OCI-LY7 (cell line): ENCODE data around the gene HS1BP3. TPM values are rescaled to one million over a fixed set of nuclear protein-coding genes. Genes with fewer than 3 reads are reported as not detected.

Source experiments
- BruUV-seq: library from RNA; stranded (reverse); fragments of 400-500 nt; replicated peaks from 2 replicates; lab custom pipeline; 2021; lab: Mats Ljungman, UMichigan
- CTCF ChIA-PET: fragments of 300-600 bp; sonication (Branson Sonifier 250); formaldehyde crosslinking; loops from one replicate; lab custom pipeline; 2022; ENCODE audit warnings: antibody characterized with exemption; ENCODE audit not compliant: unreplicated experiment; lab: Charles Lee
- POLR2A ChIA-PET: fragments of 300-600 bp; sonication (Branson Sonifier 250); formaldehyde crosslinking; loops from one replicate; lab custom pipeline; 2022; ENCODE audit warnings: antibody characterized with exemption; lab: Charles Lee
- DNase-seq: peaks from one replicate; pipeline ENCODE4 v3.0.0-alpha.2; 2015; ENCODE audit warnings: low spot score
- H2AFZ ChIP-seq: fragments of 200-600 bp; sonication (generic), shearing (Covaris generic); 2 replicates; pipeline ENCODE4 v1.6.1; 2014; ENCODE audit warnings: mild to moderate bottlenecking, antibody characterized with exemption, low read length, moderate library complexity
- H3K27ac ChIP-seq: fragments of 200-600 bp; sonication (generic); 2 replicates; pipeline ENCODE4 v1.5.1; 2014; ENCODE audit warnings: mixed run types, low read depth, mild to moderate bottlenecking, moderate library complexity, low read length, inconsistent platforms; ENCODE audit not compliant: poor library complexity, severe bottlenecking
- H3K36me3 ChIP-seq: fragments of 200-600 bp; sonication (generic); 2 replicates; pipeline ENCODE4 v1.6.1; 2014; ENCODE audit warnings: mild to moderate bottlenecking, antibody characterized with exemption, low read length, moderate library complexity, mixed read lengths; ENCODE audit not compliant: insufficient read depth
- H3K4me1 ChIP-seq: fragments of 200-600 bp; sonication (generic); 2 replicates; pipeline ENCODE4 v1.5.1; 2014; ENCODE audit warnings: mild to moderate bottlenecking, low read length; ENCODE audit not compliant: insufficient read depth, poor library complexity, severe bottlenecking
- H3K4me2 ChIP-seq: fragments of 200-600 bp; sonication (generic); 2 replicates; pipeline ENCODE4 v1.6.1; 2014; ENCODE audit warnings: mild to moderate bottlenecking, low read length
- H3K4me3 ChIP-seq: fragments of 200-600 bp; sonication (generic); 2 replicates; pipeline ENCODE4 v1.5.1; 2014; ENCODE audit warnings: mild to moderate bottlenecking, low read depth, low read length; ENCODE audit not compliant: poor library complexity, severe bottlenecking
- H3K79me2 ChIP-seq: fragments of 200-600 bp; sonication (generic); 2 replicates; pipeline ENCODE4 v1.6.1; 2016; ENCODE audit warnings: low read depth, mild to moderate bottlenecking, low read length, moderate library complexity, mixed read lengths; ENCODE audit not compliant: insufficient read depth
- H3K9me2 ChIP-seq: fragments of 200-600 bp; sonication (generic); 2 replicates; pipeline ENCODE4 v1.6.1; 2016; ENCODE audit warnings: mild to moderate bottlenecking, low read length, mixed read lengths; ENCODE audit not compliant: insufficient read depth
- H3K9me3 ChIP-seq: fragments of 200-600 bp; sonication (generic); 2 replicates; pipeline ENCODE4 v1.6.1; 2014; ENCODE audit warnings: mild to moderate bottlenecking, mixed run types, low read length, mixed read lengths
- H4K20me1 ChIP-seq: fragments of 200-600 bp; sonication (generic); 2 replicates; pipeline ENCODE4 v1.6.1; 2014; ENCODE audit warnings: mild to moderate bottlenecking, antibody characterized with exemption, low read length, moderate library complexity, mixed read lengths; ENCODE audit not compliant: insufficient read depth
- CTCF ChIP-seq: fragments of 200-600 bp; sonication (generic); conservative IDR thresholded peaks from 2 replicates; pipeline ENCODE4 v1.5.1; 2014; ENCODE audit warnings: mild to moderate bottlenecking, antibody characterized with exemption, low read length, moderate library complexity, mixed read lengths
- EZH2phosphoT487 ChIP-seq: fragments of 200-600 bp; sonication (generic); IDR thresholded peaks from 2 replicates; pipeline ENCODE4 v1.6.1; 2018; ENCODE audit warnings: low read depth, borderline replicate concordance, mild to moderate bottlenecking, mixed run types, antibody characterized with exemption, low read length, moderate library complexity, mixed read lengths
- intact Hi-C: fragments of 100-400 bp; cut with micrococcal nuclease; formaldehyde crosslinking; loops from one replicate; pipeline ENCODE4 v1.10.0; 2022; ENCODE audit not compliant: unreplicated experiment
- total RNA-seq, 2 experiments: library from RNA; depleted of rRNA in 1 of 2; stranded (reverse); fragments of >200 nt in 1 of 2; shearing (Covaris generic) in 1 of 2; gene quantifications; 2 replicates each; pipeline ENCODE4 v1.2.3, GENCODE V29; 2014 to 2022

HS1BP3 gene
- total RNA-seq, 2 experiments from 2014 or later = 10.6 to 15.2 TPM

GRCh38 chr2:20592106-20593071, 58.5 kb downstream of the HS1BP3 start:
- H3K9me3 ChIP-seq = no peaks in the 10 kb centered on the region
- H2AFZ ChIP-seq = no peak overlapping the region
- TF ChIP-seq CTCF (peak; percentile 60), EZH2phosphoT487 (no peak)
- POLR2A ChIA-PET = interaction anchor here (0.5 kb wide), 1 partner anchor 84 kb away, joined by 5 read pairs; no protein-coding TSS in a partner anchor
- H3K27ac ChIP-seq = no peak overlapping the region
- CTCF ChIA-PET = no interaction called here
- H3K4me3 ChIP-seq = no peak overlapping the region
- H3K36me3 ChIP-seq = no peaks in the 10 kb centered on the region
- 0 out of 2 replicates have a peak, but pooled peaks cover 7% of the 10 kb centered on the region for H4K20me1 ChIP-seq
- no peaks in the 10 kb centered on the region for H3K9me2 ChIP-seq
- BruUV-seq = no TSS peak
- no peak overlapping the region for H3K4me2 ChIP-seq
- no peak for DNase-seq
- intact Hi-C loops = no loop called here
- peaks cover 35% of the 10 kb centered on the region for H3K4me1 ChIP-seq
- no peaks in the 10 kb centered on the region for H3K79me2 ChIP-seq

GRCh38 chr2:20590704-20591515, 60.0 kb downstream of the HS1BP3 start:
- ChIA-PET POLR2A (interaction anchor here (1.3 kb wide), 1 partner anchor 17 kb away, joined by 4 read pairs; no protein-coding TSS in a partner anchor), CTCF (no interaction called here)
- H3K4me3 ChIP-seq = no peak overlapping the region
- peaks cover 20% of the 10 kb centered on the region for H3K4me1 ChIP-seq
- DNase-seq = no peak
- no peaks in the 10 kb centered on the region for H3K36me3 ChIP-seq
- H3K9me2 ChIP-seq = no peaks in the 10 kb centered on the region
- intact Hi-C loops = no loop called here
- no TSS peak for BruUV-seq
- no peak overlapping the region for H2AFZ ChIP-seq
- no peak for TF ChIP-seq EZH2phosphoT487
- no peak for TF ChIP-seq CTCF
- 0 out of 2 replicates have a peak, but pooled peaks cover 7% of the 10 kb centered on the region for H4K20me1 ChIP-seq
- no peak overlapping the region for H3K27ac ChIP-seq
- no peak overlapping the region for H3K4me2 ChIP-seq
- no peaks in the 10 kb centered on the region for H3K9me3 ChIP-seq
- H3K79me2 ChIP-seq = no peaks in the 10 kb centered on the region
